SU-DHL-6 (cell line): ENCODE measurements around the gene PRND.

Experiments
- EZH2phosphoT487 ChIP-seq: fragments of 200-600 bp; sonication (generic), shearing (Covaris generic); conservative IDR thresholded peaks from 2 replicates; pipeline ENCODE4 v1.6.1; 2018; ENCODE audit warnings: mild to moderate bottlenecking, antibody characterized with exemption, low read length, moderate library complexity, mixed read lengths
- TF ChIP-seq, protein P1 (sequence below): fragments of 200-600 bp; sonication (generic); IDR thresholded peaks from one replicate; pipeline ENCODE4 v1.5.1; 2017; ENCODE audit warnings: antibody characterized with exemption, mild to moderate bottlenecking, low read length, moderate library complexity; ENCODE audit not compliant: insufficient read depth, poor library complexity, severe bottlenecking

DNA sequence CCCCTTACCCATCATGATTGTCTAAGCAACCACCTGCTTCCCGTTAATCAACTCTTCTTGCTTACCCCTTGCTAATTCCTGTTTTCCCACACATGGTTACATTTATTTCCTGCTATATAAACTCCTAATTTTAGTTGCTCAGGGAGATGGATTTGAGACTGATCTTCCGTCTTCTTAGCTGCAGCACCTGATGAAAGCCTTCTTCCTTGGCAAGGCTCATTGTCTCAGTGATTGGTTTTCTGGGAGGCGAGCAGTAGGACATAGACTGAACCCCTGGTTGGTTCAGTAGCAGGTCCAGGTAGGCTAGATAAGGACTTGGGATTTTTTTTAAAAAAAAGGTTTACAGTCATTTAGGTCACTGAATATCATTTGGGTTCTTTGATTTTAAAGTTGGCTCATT lies 50.4 kb downstream of the PRND start:
- TF ChIP-seq, protein P1, sequence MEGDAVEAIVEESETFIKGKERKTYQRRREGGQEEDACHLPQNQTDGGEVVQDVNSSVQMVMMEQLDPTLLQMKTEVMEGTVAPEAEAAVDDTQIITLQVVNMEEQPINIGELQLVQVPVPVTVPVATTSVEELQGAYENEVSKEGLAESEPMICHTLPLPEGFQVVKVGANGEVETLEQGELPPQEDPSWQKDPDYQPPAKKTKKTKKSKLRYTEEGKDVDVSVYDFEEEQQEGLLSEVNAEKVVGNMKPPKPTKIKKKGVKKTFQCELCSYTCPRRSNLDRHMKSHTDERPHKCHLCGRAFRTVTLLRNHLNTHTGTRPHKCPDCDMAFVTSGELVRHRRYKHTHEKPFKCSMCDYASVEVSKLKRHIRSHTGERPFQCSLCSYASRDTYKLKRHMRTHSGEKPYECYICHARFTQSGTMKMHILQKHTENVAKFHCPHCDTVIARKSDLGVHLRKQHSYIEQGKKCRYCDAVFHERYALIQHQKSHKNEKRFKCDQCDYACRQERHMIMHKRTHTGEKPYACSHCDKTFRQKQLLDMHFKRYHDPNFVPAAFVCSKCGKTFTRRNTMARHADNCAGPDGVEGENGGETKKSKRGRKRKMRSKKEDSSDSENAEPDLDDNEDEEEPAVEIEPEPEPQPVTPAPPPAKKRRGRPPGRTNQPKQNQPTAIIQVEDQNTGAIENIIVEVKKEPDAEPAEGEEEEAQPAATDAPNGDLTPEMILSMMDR, result no peak
- TF ChIP-seq EZH2phosphoT487, result no peak
